GM06990 (cell line): ENCODE data around the gene MXI1.
"Not testable (repeated sequence)": the region's sequence is repeated elsewhere in the genome, so short reads cannot be mapped to it uniquely, and the experiment has no call there.

Source experiments
- DNase-seq: peaks from one replicate; pipeline ENCODE4 v3.0.0-alpha.2; 2011; ENCODE audit not compliant: insufficient read length; ENCODE audit errors: extremely low read depth
- H3K27me3 ChIP-seq: replicated peaks from 2 replicates; pipeline ENCODE4 v1.6.0; 2011; ENCODE audit warnings: low read length; ENCODE audit not compliant: control insufficient read depth, insufficient read depth
- H3K36me3 ChIP-seq: 2 replicates; pipeline ENCODE4 v1.5.1; 2011; ENCODE audit warnings: low read length; ENCODE audit not compliant: control insufficient read depth, insufficient read depth
- H3K4me3 ChIP-seq: replicated peaks from 2 replicates; pipeline ENCODE4 v1.5.1; 2011; ENCODE audit warnings: low read depth, mild to moderate bottlenecking, control low read depth, low read length
- CTCF ChIP-seq: IDR thresholded peaks from 2 replicates; pipeline ENCODE4 v1.5.1; 2011; ENCODE audit warnings: low read length, control low read depth, mild to moderate bottlenecking, inconsistent platforms; ENCODE audit not compliant: insufficient read depth, poor library complexity, severe bottlenecking

The MXI1 gene

GRCh38 chr10:110184398-110184797 is 23.0 kb upstream of the MXI1 start:
- no peaks in the 10 kb centered on the region; the same call in 1 of the 2 replicates for H3K27me3 ChIP-seq
- no peaks in the 10 kb centered on the region for H3K36me3 ChIP-seq
- no peak for TF ChIP-seq CTCF
- no peak for DNase-seq
- no peak overlapping the region for H3K4me3 ChIP-seq

DNA sequence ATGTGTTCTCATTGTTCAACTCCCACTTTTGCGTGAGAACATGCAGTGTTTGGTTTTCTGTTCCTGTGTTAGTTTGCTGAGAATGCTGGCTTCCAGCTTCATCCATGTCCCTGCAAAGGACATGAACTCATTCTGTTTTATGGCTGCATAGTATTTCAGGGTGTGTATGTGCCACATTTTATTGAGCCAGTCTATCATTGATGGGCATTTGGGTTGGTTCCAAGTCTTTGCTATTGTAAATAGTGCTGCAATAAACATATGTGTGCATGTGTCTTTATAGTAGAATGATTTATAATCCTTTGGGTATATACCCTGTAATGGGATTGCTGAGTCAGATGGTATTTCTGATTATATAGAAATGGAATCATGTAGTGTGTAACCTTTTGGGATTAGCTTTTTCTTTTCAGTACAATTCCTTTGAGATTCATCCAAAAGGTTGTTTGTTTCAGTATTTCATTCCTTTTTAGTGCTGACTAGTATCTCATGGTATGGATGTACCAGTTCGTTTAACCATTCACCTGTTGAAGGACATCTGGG is 21.7 kb upstream of the MXI1 start:
- H3K4me3 ChIP-seq, H3K36me3 ChIP-seq: not testable (repeated sequence)

DNA sequence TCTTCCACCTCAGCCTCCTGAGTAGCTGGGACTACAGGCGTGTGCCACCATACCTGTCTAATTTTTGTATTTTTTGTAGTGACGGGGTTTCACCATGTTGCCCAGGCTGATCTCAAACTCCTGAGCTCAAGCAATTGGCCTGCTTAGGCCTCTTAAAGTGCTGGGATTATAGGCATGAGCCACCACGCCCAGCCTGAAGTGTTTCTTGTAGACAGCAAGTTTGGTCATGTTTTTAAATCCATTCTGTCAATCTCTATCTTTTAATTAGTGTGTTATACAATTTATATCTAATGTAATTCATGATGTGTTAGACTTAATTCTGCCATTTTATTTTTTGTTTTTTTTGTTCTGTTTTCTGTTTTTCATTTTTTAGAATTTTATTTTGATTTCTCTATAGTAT is 17.2 kb upstream of the MXI1 start:
- TF ChIP-seq CTCF: no peak
- Histone ChIP-seq H3K36me3 (no peaks in the 10 kb centered on the region), H3K27me3 (no peaks in the 10 kb centered on the region), H3K4me3 (no peak overlapping the region)
- no peak for DNase-seq

More for the DNA sequence above, 21.7 kb upstream of the MXI1 start:
- not testable (repeated sequence) for DNase-seq, H3K27me3 ChIP-seq

DNA sequence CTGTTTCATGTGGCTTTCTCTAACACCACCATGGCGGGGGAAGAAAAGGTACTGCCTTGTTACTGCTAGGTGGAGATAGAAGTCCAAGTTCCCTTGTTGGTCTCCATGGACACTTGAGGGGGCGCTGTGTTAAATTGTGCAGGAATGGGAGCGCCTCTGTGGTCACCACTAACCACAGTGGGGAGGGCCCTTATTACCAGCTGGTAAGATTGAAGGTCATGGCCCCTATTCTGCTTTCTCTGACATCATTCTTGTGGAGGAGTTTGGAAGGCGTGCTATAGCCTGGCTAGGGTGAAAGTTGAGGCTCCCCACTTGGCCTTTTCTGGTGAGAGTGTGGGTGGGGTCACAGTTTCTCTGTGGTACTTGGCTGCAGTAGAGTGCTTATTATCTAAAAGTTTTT is 14.9 kb upstream of the MXI1 start:
- Histone ChIP-seq H3K36me3 (no peaks in the 10 kb centered on the region), H3K27me3 (no peaks in the 10 kb centered on the region), H3K4me3 (no peak overlapping the region)
- no peak for DNase-seq
- TF ChIP-seq CTCF: peak; percentile 19

- TF ChIP-seq CTCF: no peak
- no peaks in the 10 kb centered on the region for H3K27me3 ChIP-seq
- H3K36me3 ChIP-seq: no peaks in the 10 kb centered on the region
- no peak for DNase-seq
- H3K4me3 ChIP-seq: no peak overlapping the region
Measured at GRCh38 chr10:110200503-110200902, 6.9 kb upstream of the MXI1 start.

DNA sequence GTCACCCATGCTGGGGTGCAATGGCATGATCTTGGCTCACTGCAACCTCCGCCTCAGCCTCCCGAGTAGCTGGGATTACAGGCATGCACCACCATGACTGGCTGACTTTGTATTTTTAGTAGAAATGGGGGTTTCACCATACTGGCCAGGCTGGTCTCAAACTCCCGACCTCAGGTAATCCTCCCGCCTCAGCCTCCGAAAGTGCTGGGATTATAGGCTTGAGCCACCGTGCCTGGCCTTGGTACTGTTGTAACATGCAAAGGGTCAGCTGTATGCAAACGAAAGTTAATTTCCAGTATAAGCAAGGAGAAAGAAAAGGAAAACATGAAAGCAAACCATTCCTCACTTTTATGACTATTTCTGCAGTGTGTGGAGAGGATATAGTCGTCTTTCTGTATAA is 6.4 kb upstream of the MXI1 start:
- H3K27me3 ChIP-seq, H3K4me3 ChIP-seq, H3K36me3 ChIP-seq, DNase-seq: not testable (repeated sequence)
